GM19397 (cell line): ENCODE results near the gene TMEM150B.

ENCODE experiments used
- ATAC-seq: cut with Tn5 transposase; IDR thresholded peaks from one replicate; pipeline ENCODE4 v1.9.1; 2021; ENCODE audit warnings: mild to moderate bottlenecking, moderate library complexity; ENCODE audit not compliant: unreplicated experiment

Gene TMEM150B

GRCh38 chr19:55308281-55308680, 16.9 kb downstream of the TMEM150B start:
- no peak for ATAC-seq

GRCh38 chr19:55306712-55307111, 18.4 kb downstream of the TMEM150B start:
- ATAC-seq, result no peak

GRCh38 chr19:55305983-55306562, 19.1 kb downstream of the TMEM150B start:
- ATAC-seq, result no peak

- ATAC-seq, result no peak
These were observed 19.6 kb downstream of the TMEM150B start for GRCh38 chr19:55305491-55305890.

- ATAC-seq, result no peak
These were observed 20.2 kb downstream of the TMEM150B start for GRCh38 chr19:55304980-55305379.

GRCh38 chr19:55304279-55304978, 20.7 kb downstream of the TMEM150B start:
- no peak for ATAC-seq

GRCh38 chr19:55303477-55303876, 21.7 kb downstream of the TMEM150B start:
- no peak for ATAC-seq

- ATAC-seq, result no peak
These were observed 22.8 kb downstream of the TMEM150B start for GRCh38 chr19:55302318-55302703.

GRCh38 chr19:55301459-55302317, 23.5 kb downstream of the TMEM150B start:
- peak; percentile 81 for ATAC-seq

- ATAC-seq, result no peak
These were observed 24.2 kb downstream of the TMEM150B start for GRCh38 chr19:55300886-55301458.

GRCh38 chr19:55299991-55300390, 25.1 kb downstream of the TMEM150B start:
- no peak for ATAC-seq

- ATAC-seq, result no peak
These were observed 27.9 kb downstream of the TMEM150B start for GRCh38 chr19:55297267-55297666.

GRCh38 chr19:55289117-55289796, 35.9 kb downstream of the TMEM150B start:
- no peak for ATAC-seq

GRCh38 chr19:55287361-55288079, 37.6 kb downstream of the TMEM150B start:
- ATAC-seq, result no peak

GRCh38 chr19:55285229-55285890, 39.8 kb downstream of the TMEM150B start:
- no peak for ATAC-seq

GRCh38 chr19:55284405-55285058, 40.6 kb downstream of the TMEM150B start:
- ATAC-seq, result no peak

- ATAC-seq, result no peak
These were observed 41.4 kb downstream of the TMEM150B start, which contains the start of gene BRSK1 for GRCh38 chr19:55283548-55284377. BRSK1 (plus strand) TSS chr19:55283997; CDS start chr19:55284443, 446 bp downstream.
